Measurements from ENCODE around the gene TMEM163.

DNA sequence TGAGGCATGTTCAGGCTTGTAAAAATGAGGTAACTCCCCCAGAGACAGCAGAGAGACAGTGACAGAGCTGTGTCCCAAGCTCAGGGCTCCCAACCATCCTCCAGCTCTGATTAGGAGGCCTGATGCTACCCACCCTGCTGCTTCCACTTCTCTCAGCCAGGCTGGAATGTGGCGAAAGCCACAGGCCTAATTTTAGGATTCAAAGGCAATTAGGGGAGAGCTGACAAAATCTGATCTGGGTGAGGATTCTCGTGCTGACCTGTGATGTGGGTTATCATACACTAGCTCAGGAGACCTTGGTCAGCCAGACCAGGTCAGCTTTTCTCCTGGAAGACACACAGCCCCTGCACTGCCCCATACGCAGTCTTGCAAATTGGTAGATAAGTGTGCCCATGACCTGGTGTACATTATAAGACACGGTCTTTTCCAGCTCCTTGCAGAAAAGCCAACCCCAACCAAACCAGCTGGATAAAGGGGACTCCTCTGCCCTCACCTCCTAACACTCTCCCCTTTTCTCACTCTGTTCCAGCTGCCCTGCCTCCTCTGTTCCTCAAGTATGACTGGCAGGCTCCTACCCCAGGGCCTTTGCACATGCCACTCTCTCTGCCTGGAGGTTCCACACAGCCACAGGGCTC, 239.0 kb downstream of the TMEM163 start:
- TF ChIP-seq, protein P1, sequence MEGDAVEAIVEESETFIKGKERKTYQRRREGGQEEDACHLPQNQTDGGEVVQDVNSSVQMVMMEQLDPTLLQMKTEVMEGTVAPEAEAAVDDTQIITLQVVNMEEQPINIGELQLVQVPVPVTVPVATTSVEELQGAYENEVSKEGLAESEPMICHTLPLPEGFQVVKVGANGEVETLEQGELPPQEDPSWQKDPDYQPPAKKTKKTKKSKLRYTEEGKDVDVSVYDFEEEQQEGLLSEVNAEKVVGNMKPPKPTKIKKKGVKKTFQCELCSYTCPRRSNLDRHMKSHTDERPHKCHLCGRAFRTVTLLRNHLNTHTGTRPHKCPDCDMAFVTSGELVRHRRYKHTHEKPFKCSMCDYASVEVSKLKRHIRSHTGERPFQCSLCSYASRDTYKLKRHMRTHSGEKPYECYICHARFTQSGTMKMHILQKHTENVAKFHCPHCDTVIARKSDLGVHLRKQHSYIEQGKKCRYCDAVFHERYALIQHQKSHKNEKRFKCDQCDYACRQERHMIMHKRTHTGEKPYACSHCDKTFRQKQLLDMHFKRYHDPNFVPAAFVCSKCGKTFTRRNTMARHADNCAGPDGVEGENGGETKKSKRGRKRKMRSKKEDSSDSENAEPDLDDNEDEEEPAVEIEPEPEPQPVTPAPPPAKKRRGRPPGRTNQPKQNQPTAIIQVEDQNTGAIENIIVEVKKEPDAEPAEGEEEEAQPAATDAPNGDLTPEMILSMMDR (IDR thresholded peaks at IDR 0.05; ENCODE audit: extremely low read depth in 1 of 2, insufficient read depth in 1 of 2, low read depth in 1 of 2, low read length in 2 of 2), result no peak
- TF ChIP-seq, protein P2, sequence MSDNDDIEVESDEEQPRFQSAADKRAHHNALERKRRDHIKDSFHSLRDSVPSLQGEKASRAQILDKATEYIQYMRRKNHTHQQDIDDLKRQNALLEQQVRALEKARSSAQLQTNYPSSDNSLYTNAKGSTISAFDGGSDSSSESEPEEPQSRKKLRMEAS (IDR thresholded peaks at IDR 0.05; ENCODE audit: insufficient read depth, insufficient read length), result no peak
- TF ChIP-seq POLR2AphosphoS5 (IDR thresholded peaks at IDR 0.05; ENCODE audit: insufficient read depth, low read depth, low read length) (no peak), FOS (IDR thresholded peaks at IDR 0.05; ENCODE audit: borderline replicate concordance, insufficient read depth, low read length) (no peak), EZH2 (IDR thresholded peaks at IDR 0.05; ENCODE audit: borderline replicate concordance, low read depth, low read length, severe bottlenecking) (no peak), POLR2A (IDR thresholded peaks at IDR 0.05; ENCODE audit: low read depth, low read length) (no peak), JUN (IDR thresholded peaks at IDR 0.05; ENCODE audit: borderline replicate concordance, insufficient read depth, insufficient read length, low read depth) (no peak)
